NCI-H2107 treated with DMSO at 0.1 percent for 48 hours (cell line): Measurements from ENCODE around the gene ABCD4.

Source experiments
- DNase-seq: peaks from one replicate; lab custom pipeline; 2025; ENCODE audit not compliant: unreplicated experiment; lab: John Stamatoyannopoulos, UW

The ABCD4 gene

DNA sequence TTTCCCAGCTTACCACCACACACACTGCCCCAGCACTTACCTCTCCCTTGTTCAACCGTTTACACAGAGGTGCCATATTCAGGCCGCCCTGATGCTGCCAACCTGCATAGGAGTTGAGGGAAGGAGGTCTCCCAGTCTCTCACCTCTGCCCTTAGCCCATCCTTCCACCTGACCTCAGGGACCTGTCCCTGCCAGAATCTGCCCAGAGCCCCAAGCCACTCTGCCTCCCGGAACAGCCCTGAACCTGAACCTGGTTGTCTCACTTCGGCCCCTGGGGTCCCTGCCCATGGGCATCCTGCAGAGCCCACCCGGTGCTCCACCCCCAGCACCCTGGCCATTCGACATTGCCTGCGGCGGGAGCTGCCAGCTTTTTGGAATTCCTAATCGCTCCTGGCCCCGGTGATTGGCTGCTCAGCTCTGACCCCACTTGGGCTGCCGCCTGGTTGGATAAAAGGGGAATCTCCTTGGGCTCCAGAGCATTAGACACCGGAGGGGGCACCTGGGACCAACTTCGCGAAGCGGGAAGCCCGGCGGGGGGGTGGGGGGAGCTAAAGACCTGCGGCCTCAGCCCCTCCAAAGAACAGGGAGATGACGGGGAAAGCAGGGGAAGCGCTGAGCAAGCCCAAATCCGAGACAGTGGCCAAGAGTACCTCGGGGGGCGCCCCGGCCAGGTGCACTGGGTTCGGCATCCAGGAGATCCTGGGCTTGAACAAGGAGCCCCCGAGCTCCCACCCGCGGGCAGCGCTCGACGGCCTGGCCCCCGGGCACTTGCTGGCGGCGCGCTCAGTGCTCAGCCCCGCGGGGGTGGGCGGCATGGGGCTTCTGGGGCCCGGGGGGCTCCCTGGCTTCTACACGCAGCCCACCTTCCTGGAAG is 63.5 kb downstream of the ABCD4 start, which contains the start of gene VSX2:
Gene VSX2 (plus strand): TSS at position 476 of the 874 bp plus-strand sequence. CDS start 113 bp downstream, at position 589.
- DNase-seq, result no peak

DNA sequence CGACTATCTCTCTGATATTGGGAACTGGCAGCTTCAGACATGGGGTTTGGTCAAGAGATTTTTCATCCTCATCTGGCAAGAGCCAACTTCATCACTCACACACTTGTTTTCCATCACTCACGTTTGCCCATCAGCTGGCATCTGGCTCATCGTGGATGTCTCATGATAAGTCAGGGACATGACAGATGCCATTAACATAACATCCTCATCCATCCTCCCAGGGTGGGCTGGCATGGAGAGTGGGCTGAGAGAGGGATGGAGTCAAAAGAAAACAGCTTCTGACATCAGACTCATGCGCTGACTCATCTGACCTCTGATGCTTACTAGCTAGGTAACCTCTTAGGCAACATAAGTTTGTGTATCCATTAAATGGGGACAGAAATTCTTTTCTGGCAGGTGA is 65.3 kb downstream of the ABCD4 start:
- DNase-seq, result no peak
